Measurements from ENCODE around the gene TNNI3.

Gene TNNI3

GRCh38 chr19:55152017-55152416 lies 5.5 kb downstream of the TNNI3 start:
- no peaks in the 10 kb centered on the region for H3K9me3 ChIP-seq (ENCODE audit: control insufficient read depth, low read length)
- no peak overlapping the region for H3K4me3 ChIP-seq (ENCODE audit: low read length)
- H3K9ac ChIP-seq (ENCODE audit: low read length) = no peak overlapping the region
- H3K36me3 ChIP-seq (ENCODE audit: control insufficient read depth, insufficient read depth, low read length) = no peaks in the 10 kb centered on the region
- peaks cover 36% of the 10 kb centered on the region for H3K27me3 ChIP-seq (ENCODE audit: control insufficient read depth, insufficient read depth, low read length)
- H3K4me1 ChIP-seq (ENCODE audit: control insufficient read depth, insufficient read depth, low read length) = peaks cover 6% of the 10 kb centered on the region

- no peaks in the 10 kb centered on the region for H3K4me1 ChIP-seq (ENCODE audit: control insufficient read depth, insufficient read depth, low read length)
- no peaks in the 10 kb centered on the region for H3K9me3 ChIP-seq (ENCODE audit: control insufficient read depth, low read length)
- H3K4me3 ChIP-seq (ENCODE audit: low read length) = no peak within 1 kb of the TSS
- H3K36me3 ChIP-seq (ENCODE audit: control insufficient read depth, insufficient read depth, low read length) = no peaks in the 10 kb centered on the region
- peaks cover 49% of the 10 kb centered on the region for H3K27me3 ChIP-seq (ENCODE audit: control insufficient read depth, insufficient read depth, low read length)
- no peak within 1 kb of the TSS for H3K9ac ChIP-seq (ENCODE audit: low read length)
Observed at GRCh38 chr19:55149078-55150003, 8.2 kb downstream of the TNNI3 start, which contains the start of gene TNNT1. TNNT1 (minus strand) TSS chr19:55149206; CDS start chr19:55147157, 2,049 bp downstream.

GRCh38 chr19:55147545-55148251 lies 9.8 kb downstream of the TNNI3 start:
- H3K27me3 ChIP-seq (ENCODE audit: control insufficient read depth, insufficient read depth, low read length) = peaks cover 56% of the 10 kb centered on the region
- H3K9ac ChIP-seq (ENCODE audit: low read length) = no peak overlapping the region
- no peaks in the 10 kb centered on the region for H3K36me3 ChIP-seq (ENCODE audit: control insufficient read depth, insufficient read depth, low read length)
- H3K4me3 ChIP-seq (ENCODE audit: low read length) = no peak overlapping the region
- no peaks in the 10 kb centered on the region for H3K4me1 ChIP-seq (ENCODE audit: control insufficient read depth, insufficient read depth, low read length)
- H3K9me3 ChIP-seq (ENCODE audit: control insufficient read depth, low read length) = no peaks in the 10 kb centered on the region

- no peaks in the 10 kb centered on the region for H3K4me1 ChIP-seq (ENCODE audit: control insufficient read depth, insufficient read depth, low read length)
- H3K9ac ChIP-seq (ENCODE audit: low read length) = no peak overlapping the region
- H3K27me3 ChIP-seq (ENCODE audit: control insufficient read depth, insufficient read depth, low read length) = peaks cover 58% of the 10 kb centered on the region
- H3K4me3 ChIP-seq (ENCODE audit: low read length) = no peak overlapping the region
- no peaks in the 10 kb centered on the region for H3K9me3 ChIP-seq (ENCODE audit: control insufficient read depth, low read length)
- no peaks in the 10 kb centered on the region for H3K36me3 ChIP-seq (ENCODE audit: control insufficient read depth, insufficient read depth, low read length)
Observed at GRCh38 chr19:55146705-55147273, 10.7 kb downstream of the TNNI3 start.

GRCh38 chr19:55146078-55146704 lies 11.3 kb downstream of the TNNI3 start:
- no peak overlapping the region for H3K4me3 ChIP-seq (ENCODE audit: low read length)
- H3K36me3 ChIP-seq (ENCODE audit: control insufficient read depth, insufficient read depth, low read length) = no peaks in the 10 kb centered on the region
- H3K27me3 ChIP-seq (ENCODE audit: control insufficient read depth, insufficient read depth, low read length) = peaks cover 64% of the 10 kb centered on the region

GRCh38 chr19:55145232-55145631 lies 12.3 kb downstream of the TNNI3 start:
- H3K9me3 ChIP-seq (ENCODE audit: control insufficient read depth, low read length) = no peaks in the 10 kb centered on the region
- no peaks in the 10 kb centered on the region for H3K4me1 ChIP-seq (ENCODE audit: control insufficient read depth, insufficient read depth, low read length)
- peaks cover 66% of the 10 kb centered on the region for H3K27me3 ChIP-seq (ENCODE audit: control insufficient read depth, insufficient read depth, low read length)

More at GRCh38 chr19:55146078-55146704, 11.3 kb downstream of the TNNI3 start:
- no peaks in the 10 kb centered on the region for H3K4me1 ChIP-seq (ENCODE audit: control insufficient read depth, insufficient read depth, low read length)
- H3K9ac ChIP-seq (ENCODE audit: low read length) = no peak overlapping the region
- no peaks in the 10 kb centered on the region for H3K9me3 ChIP-seq (ENCODE audit: control insufficient read depth, low read length)

GRCh38 chr19:55141696-55142095 lies 15.8 kb downstream of the TNNI3 start:
- peaks cover 37% of the 10 kb centered on the region for H3K27me3 ChIP-seq (ENCODE audit: control insufficient read depth, insufficient read depth, low read length)
- no peak overlapping the region for H3K4me3 ChIP-seq (ENCODE audit: low read length)
- no peaks in the 10 kb centered on the region for H3K4me1 ChIP-seq (ENCODE audit: control insufficient read depth, insufficient read depth, low read length)
- H3K36me3 ChIP-seq (ENCODE audit: control insufficient read depth, insufficient read depth, low read length) = no peaks in the 10 kb centered on the region
- H3K9ac ChIP-seq (ENCODE audit: low read length) = no peak overlapping the region
- no peaks in the 10 kb centered on the region for H3K9me3 ChIP-seq (ENCODE audit: control insufficient read depth, low read length)

More at GRCh38 chr19:55145232-55145631, 12.3 kb downstream of the TNNI3 start:
- no peaks in the 10 kb centered on the region for H3K36me3 ChIP-seq (ENCODE audit: control insufficient read depth, insufficient read depth, low read length)
- H3K9ac ChIP-seq (ENCODE audit: low read length) = no peak overlapping the region
- H3K4me3 ChIP-seq (ENCODE audit: low read length) = no peak overlapping the region

GRCh38 chr19:55137915-55138314 lies 19.6 kb downstream of the TNNI3 start:
- H3K4me1 ChIP-seq (ENCODE audit: control insufficient read depth, insufficient read depth, low read length) = no peaks in the 10 kb centered on the region
- H3K36me3 ChIP-seq (ENCODE audit: control insufficient read depth, insufficient read depth, low read length) = no peaks in the 10 kb centered on the region
- H3K9ac ChIP-seq (ENCODE audit: low read length) = no peak overlapping the region
- H3K9me3 ChIP-seq (ENCODE audit: control insufficient read depth, low read length) = no peaks in the 10 kb centered on the region
- peaks cover 23% of the 10 kb centered on the region for H3K27me3 ChIP-seq (ENCODE audit: control insufficient read depth, insufficient read depth, low read length)
- H3K4me3 ChIP-seq (ENCODE audit: low read length) = no peak overlapping the region

GRCh38 chr19:55136399-55137102 lies 21.0 kb downstream of the TNNI3 start:
- Histone ChIP-seq H3K4me1 (ENCODE audit: control insufficient read depth, insufficient read depth, low read length) (no peaks in the 10 kb centered on the region), H3K27me3 (ENCODE audit: control insufficient read depth, insufficient read depth, low read length) (peaks cover 24% of the 10 kb centered on the region), H3K9ac (ENCODE audit: low read length) (no peak overlapping the region), H3K9me3 (ENCODE audit: control insufficient read depth, low read length) (no peaks in the 10 kb centered on the region), H3K36me3 (ENCODE audit: control insufficient read depth, insufficient read depth, low read length) (no peaks in the 10 kb centered on the region), H3K4me3 (ENCODE audit: low read length) (no peak overlapping the region)

GRCh38 chr19:55134736-55135135 lies 22.8 kb downstream of the TNNI3 start:
- Histone ChIP-seq H3K9ac (ENCODE audit: low read length) (no peak overlapping the region), H3K4me3 (ENCODE audit: low read length) (no peak overlapping the region), H3K27me3 (ENCODE audit: control insufficient read depth, insufficient read depth, low read length) (peaks cover 16% of the 10 kb centered on the region), H3K36me3 (ENCODE audit: control insufficient read depth, insufficient read depth, low read length) (no peaks in the 10 kb centered on the region), H3K4me1 (ENCODE audit: control insufficient read depth, insufficient read depth, low read length) (no peaks in the 10 kb centered on the region), H3K9me3 (ENCODE audit: control insufficient read depth, low read length) (no peaks in the 10 kb centered on the region)
